Stimulated activated CD8-positive, alpha-beta memory T cell treated with anti-CD3 and anti-CD28 coated beads, Interleukin-4, amount 100 ng/mL, for 48 hours (primary cell): Measurements from ENCODE around the gene PRCC.

Experiments used
- DNase-seq: peaks from one replicate; pipeline ENCODE4 v3.0.0-alpha.2; 2020

The PRCC gene

GRCh38 chr1:156845953-156846545, 78.7 kb downstream of the PRCC start:
- DNase-seq: no peak

- DNase-seq: no peak
These were observed 79.3 kb downstream of the PRCC start for GRCh38 chr1:156846643-156847042.

- no peak for DNase-seq
These were observed 80.5 kb downstream of the PRCC start for GRCh38 chr1:156847591-156848460.

- peak; percentile 81 for DNase-seq
These were observed 81.3 kb downstream of the PRCC start for GRCh38 chr1:156848461-156849150.

- no peak for DNase-seq
These were observed 81.8 kb downstream of the PRCC start for GRCh38 chr1:156849151-156849496.
